ENCODE results near the gene OR5M3. TPM values are rescaled to one million over a fixed set of nuclear protein-coding genes. Genes with fewer than 3 reads are reported as not detected.

OR5M3 gene
- total and polyA plus RNA-seq, 2 donors (not counting 1 experiment from before 2014, with no cell fraction given) = not detected

DNA sequence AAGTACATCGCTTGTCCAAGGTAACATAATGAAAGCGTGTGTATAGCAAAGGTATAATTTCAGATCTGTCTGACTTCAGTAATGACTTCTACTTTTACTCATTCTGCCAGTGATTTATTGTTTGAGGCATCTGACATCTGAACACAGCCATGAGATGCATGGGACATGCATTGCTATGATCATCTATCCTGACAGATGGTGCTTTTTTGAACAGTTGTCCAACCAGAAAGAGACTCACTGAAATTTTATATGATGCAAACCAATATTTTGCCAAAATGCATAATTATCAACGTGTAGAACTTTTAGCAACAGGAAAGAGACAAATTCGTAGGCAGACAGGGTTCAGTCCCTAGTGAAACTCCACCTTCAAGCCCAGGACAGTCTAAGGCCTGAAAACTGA is 19.6 kb downstream of the OR5M3 start:
- H3K9me3 Mint-ChIP-seq (ENCODE audit: insufficient read depth) = no peaks in the 10 kb centered on the region
- ChIA-PET POLR2A (no interaction called here), CTCF (no interaction called here)
- TF ChIP-seq, protein P1, sequence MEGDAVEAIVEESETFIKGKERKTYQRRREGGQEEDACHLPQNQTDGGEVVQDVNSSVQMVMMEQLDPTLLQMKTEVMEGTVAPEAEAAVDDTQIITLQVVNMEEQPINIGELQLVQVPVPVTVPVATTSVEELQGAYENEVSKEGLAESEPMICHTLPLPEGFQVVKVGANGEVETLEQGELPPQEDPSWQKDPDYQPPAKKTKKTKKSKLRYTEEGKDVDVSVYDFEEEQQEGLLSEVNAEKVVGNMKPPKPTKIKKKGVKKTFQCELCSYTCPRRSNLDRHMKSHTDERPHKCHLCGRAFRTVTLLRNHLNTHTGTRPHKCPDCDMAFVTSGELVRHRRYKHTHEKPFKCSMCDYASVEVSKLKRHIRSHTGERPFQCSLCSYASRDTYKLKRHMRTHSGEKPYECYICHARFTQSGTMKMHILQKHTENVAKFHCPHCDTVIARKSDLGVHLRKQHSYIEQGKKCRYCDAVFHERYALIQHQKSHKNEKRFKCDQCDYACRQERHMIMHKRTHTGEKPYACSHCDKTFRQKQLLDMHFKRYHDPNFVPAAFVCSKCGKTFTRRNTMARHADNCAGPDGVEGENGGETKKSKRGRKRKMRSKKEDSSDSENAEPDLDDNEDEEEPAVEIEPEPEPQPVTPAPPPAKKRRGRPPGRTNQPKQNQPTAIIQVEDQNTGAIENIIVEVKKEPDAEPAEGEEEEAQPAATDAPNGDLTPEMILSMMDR (IDR thresholded peaks at IDR 0.05) = no peak
- no peak for TF ChIP-seq EZH2 (IDR thresholded peaks at IDR 0.05; ENCODE audit: borderline replicate concordance, insufficient read depth, low read depth, low read length, poor library complexity, severe bottlenecking)
- no peak for DNase-seq
- no peak overlapping the region for H3K4me3 Mint-ChIP-seq
- no peaks in the 10 kb centered on the region for H3K4me1 Mint-ChIP-seq
- Histone ChIP-seq H3K4me1 (ENCODE audit: control insufficient read depth in 2 of 2, insufficient read depth in 2 of 2, low read length in 2 of 2) (no peaks in the 10 kb centered on the region), H4K20me1 (ENCODE audit: control insufficient read depth, insufficient read depth, low read length, poor library complexity, severe bottlenecking) (no peaks in the 10 kb centered on the region), H2AFZ (ENCODE audit: insufficient read depth, low read depth, low read length, poor library complexity, severe bottlenecking) (no peak overlapping the region), H3K9ac (ENCODE audit: low read length) (no peak overlapping the region), H3K27ac (ENCODE audit: low read length in 2 of 2) (no peak overlapping the region), H3K36me3 (replicated peaks in 1 of 2; ENCODE audit: control extremely low read depth in 1 of 2, control insufficient read depth in 1 of 2, extremely low read depth in 1 of 2, insufficient read depth in 2 of 2, low read length in 1 of 2) (no peaks in the 10 kb centered on the region), H3K4me2 (replicated peaks; ENCODE audit: low read depth, low read length, poor library complexity, severe bottlenecking) (no peak overlapping the region), H3K4me3 (ENCODE audit: control extremely low read depth in 1 of 5, extremely low read depth in 1 of 5, insufficient read depth in 1 of 5, low read depth in 2 of 5, low read length in 4 of 5) (no peak overlapping the region), H3K9me3 (ENCODE audit: control extremely low read depth in 1 of 3, control insufficient read depth in 2 of 3, insufficient read depth in 1 of 3, low read length in 2 of 3) (no peaks in the 10 kb centered on the region), H3K27me3 (replicated peaks in 1 of 4; ENCODE audit: control extremely low read depth in 1 of 4, control insufficient read depth in 3 of 4, insufficient read depth in 4 of 4, low read length in 3 of 4) (no peaks in the 10 kb centered on the region), H3K79me2 (ENCODE audit: control insufficient read depth, insufficient read depth, low read length) (no peaks in the 10 kb centered on the region)
- H3K27ac Mint-ChIP-seq = no peak overlapping the region
- no peak for ATAC-seq (ENCODE audit: low read depth)
- intact Hi-C loops (cut with micrococcal nuclease) = no loop called here
- H3K27me3 Mint-ChIP-seq = no peaks in the 10 kb centered on the region
- 70% methylated on average over 2 of the region's 4 CpGs for WGBS (ENCODE audit: insufficient coverage)

Other genes starting within 250 kb of the OR5M3 start
- not detected in 2 replicates for gene OR5T2, start 239.1 kb downstream of the OR5M3 start, total RNA-seq
- gene OR5T2, start 239.1 kb downstream of the OR5M3 start, polyA plus RNA-seq = not detected in 2 replicates
- gene OR5T3, start 221.1 kb downstream of the OR5M3 start, total RNA-seq = not detected in 2 replicates
- gene OR5T3, start 221.1 kb downstream of the OR5M3 start, polyA plus RNA-seq = not detected in 2 replicates
- gene OR5T1, start 199.2 kb downstream of the OR5M3 start, total RNA-seq = not detected in 2 replicates
- not detected in 2 replicates for gene OR5T1, start 199.2 kb downstream of the OR5M3 start, polyA plus RNA-seq
- gene OR8H1, start 181.1 kb downstream of the OR5M3 start, total RNA-seq = not detected in 2 replicates
- not detected in 2 replicates for gene OR8H1, start 181.1 kb downstream of the OR5M3 start, polyA plus RNA-seq
- gene OR8K3, start 158.2 kb downstream of the OR5M3 start, total RNA-seq = not detected in 2 replicates
- not detected in 2 replicates for gene OR8K3, start 158.2 kb downstream of the OR5M3 start, polyA plus RNA-seq
- not detected in 2 replicates for gene OR8K1, start 127.3 kb downstream of the OR5M3 start, total RNA-seq
- gene OR8K1, start 127.3 kb downstream of the OR5M3 start, polyA plus RNA-seq = not detected in 2 replicates
- not detected in 2 replicates for gene OR8J1, start 119.1 kb downstream of the OR5M3 start, total RNA-seq
- not detected in 2 replicates for gene OR8J1, start 119.1 kb downstream of the OR5M3 start, polyA plus RNA-seq
- not detected in 2 replicates for gene OR8U1, start 97.7 kb downstream of the OR5M3 start, total RNA-seq
- gene OR8U1, start 97.7 kb downstream of the OR5M3 start, polyA plus RNA-seq = not detected in 2 replicates
- not detected in 2 replicates for gene OR5AL1, start 60.7 kb downstream of the OR5M3 start, total RNA-seq
- gene OR5AL1, start 60.7 kb downstream of the OR5M3 start, polyA plus RNA-seq = not detected in 2 replicates
- gene OR5M8, start 18.0 kb upstream of the OR5M3 start, total RNA-seq = not detected in 2 replicates
- gene OR5M8, start 18.0 kb upstream of the OR5M3 start, polyA plus RNA-seq = not detected in 2 replicates
- not detected in 2 replicates for gene OR5M11, start 69.9 kb upstream of the OR5M3 start, total RNA-seq
- gene OR5M11, start 69.9 kb upstream of the OR5M3 start, polyA plus RNA-seq = not detected in 2 replicates
- gene OR5M10, start 104.4 kb upstream of the OR5M3 start, total RNA-seq = not detected in 2 replicates
- gene OR5M10, start 104.4 kb upstream of the OR5M3 start, polyA plus RNA-seq = not detected in 2 replicates
- gene OR5M1, start 141.5 kb upstream of the OR5M3 start, total RNA-seq = not detected in 2 replicates
- gene OR5M1, start 141.5 kb upstream of the OR5M3 start, polyA plus RNA-seq = not detected in 2 replicates
- not detected in 2 replicates for gene OR5AP2, start 169.1 kb upstream of the OR5M3 start, total RNA-seq
- not detected in 2 replicates for gene OR5AP2, start 169.1 kb upstream of the OR5M3 start, polyA plus RNA-seq
- not detected in 2 replicates for gene OR5AR1, start 190.3 kb upstream of the OR5M3 start, total RNA-seq
- gene OR5AR1, start 190.3 kb upstream of the OR5M3 start, polyA plus RNA-seq = not detected in 2 replicates
- gene OR9G1, start 225.7 kb upstream of the OR5M3 start, total RNA-seq = not detected in 2 replicates
- gene OR9G1, start 225.7 kb upstream of the OR5M3 start, polyA plus RNA-seq = not detected in 2 replicates